Mesendoderm (in vitro differentiated cells): ENCODE measurements around the gene ADAMTS12.

Experiments used
- DNase-seq: peaks from one replicate; pipeline ENCODE4 v3.0.0; 2013
- H2AK5ac ChIP-seq: 2 replicates; pipeline ENCODE4 v1.6.1; 2013; ENCODE audit warnings: low read length, inconsistent platforms
- H2BK120ac ChIP-seq: 2 replicates; pipeline ENCODE4 v1.6.1; 2013; ENCODE audit warnings: low read depth, mild to moderate bottlenecking, low read length, moderate library complexity, mixed read lengths
- H2BK15ac ChIP-seq: replicated peaks from 2 replicates; pipeline ENCODE4 v1.6.1; 2013; ENCODE audit warnings: low read depth, mild to moderate bottlenecking, moderate library complexity
- H2BK5ac ChIP-seq: 2 replicates; pipeline ENCODE4 v1.6.1; 2013; ENCODE audit warnings: low read length, inconsistent platforms
- H3K18ac ChIP-seq: 2 replicates; pipeline ENCODE4 v1.6.1; 2013; ENCODE audit warnings: mild to moderate bottlenecking, low read length, mixed read lengths
- H3K23ac ChIP-seq: one replicate; pipeline ENCODE4 v1.6.1; 2013; ENCODE audit warnings: low read length
- H3K27ac ChIP-seq: 2 replicates; pipeline ENCODE4 v1.5.1; 2013; ENCODE audit warnings: low read depth, mild to moderate bottlenecking, inconsistent platforms, low read length, moderate library complexity
- H3K27me3 ChIP-seq: 2 replicates; pipeline ENCODE4 v1.6.1; 2013; ENCODE audit warnings: low read length, control low read depth, mild to moderate bottlenecking, inconsistent platforms; ENCODE audit not compliant: insufficient read depth, poor library complexity
- H3K36me3 ChIP-seq: 2 replicates; pipeline ENCODE4 v1.6.1; 2013; ENCODE audit warnings: low read length, inconsistent platforms; ENCODE audit not compliant: control insufficient read depth, insufficient read depth
- H3K4ac ChIP-seq: one replicate; pipeline ENCODE4 v1.6.1; 2013; ENCODE audit warnings: low read depth, mild to moderate bottlenecking, low read length, moderate library complexity
- H3K4me1 ChIP-seq: 2 replicates; pipeline ENCODE4 v1.6.1; 2013; ENCODE audit warnings: low read depth, low read length, inconsistent platforms; ENCODE audit not compliant: control insufficient read depth
- H3K4me2 ChIP-seq: 2 replicates; pipeline ENCODE4 v1.6.1; 2013; ENCODE audit warnings: low read length
- H3K4me3 ChIP-seq: 2 replicates; pipeline ENCODE4 v1.5.1; 2013; ENCODE audit warnings: mild to moderate bottlenecking, low read length
- H3K56ac ChIP-seq: one replicate; pipeline ENCODE4 v1.6.1; 2013; ENCODE audit warnings: low read length
- H3K79me1 ChIP-seq: 2 replicates; pipeline ENCODE4 v1.6.1; 2013; ENCODE audit warnings: low read length, inconsistent platforms
- H3K79me2 ChIP-seq: 2 replicates; pipeline ENCODE4 v1.6.1; 2013; ENCODE audit warnings: mild to moderate bottlenecking, low read length; ENCODE audit not compliant: control insufficient read depth, insufficient read depth
- H3K9ac ChIP-seq: 2 replicates; pipeline ENCODE4 v1.6.1; 2013; ENCODE audit warnings: low read length, inconsistent platforms
- H4K5ac ChIP-seq: one replicate; pipeline ENCODE4 v1.6.1; 2013; ENCODE audit warnings: low read length
- H4K8ac ChIP-seq: one replicate; pipeline ENCODE4 v1.6.1; 2013; ENCODE audit warnings: low read depth, mild to moderate bottlenecking, control low read depth, low read length, moderate library complexity
- WGBS: extraction: QIAGEN DNeasy Blood & Tissue Kit; methylation state at CpG from one replicate; pipeline ENCODE4 v1.1.7; 2013; ENCODE audit warnings: low lambda C conversion rate, missing lambda C conversion rate; ENCODE audit not compliant: insufficient coverage; ENCODE audit errors: extremely low coverage; 5-methylcytosine and 5-hydroxymethylcytosine counted together

Gene ADAMTS12

DNA sequence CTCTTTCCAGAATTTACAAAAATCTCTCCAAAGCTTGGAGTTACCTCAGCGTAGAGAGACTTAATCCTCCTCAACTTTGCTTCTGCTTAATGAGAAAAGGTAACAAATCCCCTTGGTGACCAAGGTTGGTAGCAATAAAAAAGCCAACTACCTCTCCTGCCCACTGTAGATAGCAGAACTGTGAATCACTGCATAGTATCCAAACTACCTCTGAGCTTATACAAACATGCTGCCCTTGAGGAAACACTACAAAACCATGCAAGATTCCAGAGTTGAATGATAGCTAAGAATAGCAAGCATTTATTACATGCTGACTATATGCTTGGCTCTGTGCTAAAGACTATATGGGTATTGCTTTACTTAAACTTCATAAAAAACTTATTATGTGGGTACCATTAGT, 2.8 kb upstream of the ADAMTS12 start:
- H3K36me3 ChIP-seq = no peaks in the 10 kb centered on the region

DNA sequence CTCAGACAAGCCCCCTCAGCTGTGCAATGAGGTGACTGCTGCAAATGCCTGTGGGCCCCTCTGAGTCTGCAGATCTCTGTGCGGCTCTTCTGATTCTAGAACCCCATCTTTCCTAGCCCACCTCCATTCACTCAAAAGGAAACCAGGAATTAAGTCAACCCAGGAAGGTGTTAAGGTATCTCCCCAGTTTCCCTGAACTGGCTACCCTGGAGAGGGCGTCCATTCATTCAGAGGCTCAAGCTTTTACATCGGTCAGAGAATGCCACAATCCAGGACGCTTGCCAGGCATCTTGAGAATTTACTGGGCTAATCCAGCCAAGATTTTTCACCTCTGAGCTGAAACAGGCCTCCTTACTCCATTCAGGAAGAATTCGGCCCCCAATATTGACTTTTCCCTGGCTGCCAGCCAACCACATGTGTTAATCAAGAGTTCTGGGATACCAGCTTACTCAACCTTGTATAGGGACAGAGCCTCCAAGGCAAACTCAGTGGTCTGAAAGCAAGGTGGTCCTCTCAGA, 889 bp upstream of the ADAMTS12 start:
- Histone ChIP-seq H3K36me3 (no peaks in the 10 kb centered on the region), H3K4ac (no peak overlapping the region), H3K23ac (no peak overlapping the region), H3K4me2 (peak overlapping the region; percentile 43), H3K27ac (no peak overlapping the region), H3K79me1 (no peaks in the 10 kb centered on the region), H2BK120ac (no peak overlapping the region), H2AK5ac (no peak overlapping the region), H3K4me1 (peaks cover 2% of the 10 kb centered on the region), H4K5ac (no peak overlapping the region), H3K56ac (peak overlapping the region; percentile 82), H3K9ac (peak overlapping the region; percentile 31), H3K79me2 (no peaks in the 10 kb centered on the region), H4K8ac (no peak overlapping the region), H2BK15ac (no peak overlapping the region), H2BK5ac (no peak overlapping the region), H3K27me3 (no peaks in the 10 kb centered on the region), H3K4me3 (no peak overlapping the region), H3K18ac (peak overlapping the region; percentile 94)
- no CpG with 5 or more reads among the region's 5 CpGs for WGBS
- DNase-seq = peak; percentile 84

More for the DNA sequence above, 2.8 kb upstream of the ADAMTS12 start:
- no peak overlapping the region for H2AK5ac ChIP-seq
- H3K23ac ChIP-seq = no peak overlapping the region
- no peak overlapping the region for H3K9ac ChIP-seq
- no peak overlapping the region for H3K4me3 ChIP-seq
- H3K4ac ChIP-seq = no peak overlapping the region
- no peak overlapping the region for H3K27ac ChIP-seq
- no peak overlapping the region for H3K4me2 ChIP-seq
- no peak for DNase-seq
- H2BK15ac ChIP-seq = no peak overlapping the region
- WGBS = no CpG with 5 or more reads among the region's 1 CpG
- no peak overlapping the region for H3K56ac ChIP-seq
- H3K27me3 ChIP-seq = no peaks in the 10 kb centered on the region
- H4K8ac ChIP-seq = no peak overlapping the region
- peaks cover 2% of the 10 kb centered on the region for H3K4me1 ChIP-seq
- no peaks in the 10 kb centered on the region for H3K79me2 ChIP-seq
- H3K18ac ChIP-seq = no peak overlapping the region
- no peak overlapping the region for H2BK5ac ChIP-seq
- H2BK120ac ChIP-seq = no peak overlapping the region
- no peak overlapping the region for H4K5ac ChIP-seq
- H3K79me1 ChIP-seq = no peaks in the 10 kb centered on the region

DNA sequence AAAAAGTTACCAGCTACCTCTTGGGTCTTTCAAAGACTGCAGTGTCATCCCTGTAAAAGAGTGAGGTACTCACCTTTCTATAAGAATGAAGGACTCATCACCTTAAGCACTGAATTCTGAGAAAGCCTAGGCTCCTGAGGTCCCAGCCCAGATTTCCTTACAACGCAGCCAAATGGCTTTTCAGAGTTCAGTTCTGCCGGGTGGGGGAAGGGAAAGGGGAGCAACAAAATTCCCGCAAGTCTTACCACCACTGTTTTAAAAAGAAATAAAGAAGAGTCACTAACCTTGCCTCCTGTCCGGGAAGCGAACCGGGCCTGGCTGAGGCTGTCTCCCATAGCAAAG, 373 bp downstream of the ADAMTS12 start:
- H4K8ac ChIP-seq = no peak overlapping the region
- no peak overlapping the region for H2BK120ac ChIP-seq
- no peak overlapping the region for H2AK5ac ChIP-seq
- H4K5ac ChIP-seq = no peak overlapping the region
- peak overlapping the region; percentile 82 for H3K56ac ChIP-seq
- no peaks in the 10 kb centered on the region for H3K27me3 ChIP-seq
- H3K4ac ChIP-seq = peak overlapping the region; percentile 25
- no peak for DNase-seq
- no peaks in the 10 kb centered on the region for H3K79me1 ChIP-seq
- H3K4me3 ChIP-seq = peak overlapping the region; percentile 40
- peak overlapping the region; percentile 40 for H2BK5ac ChIP-seq
- peak overlapping the region; percentile 90 for H3K4me2 ChIP-seq
- peaks cover 2% of the 10 kb centered on the region for H3K4me1 ChIP-seq
- no CpG with 5 or more reads among the region's 6 CpGs for WGBS
- peak overlapping the region; percentile 62 for H3K9ac ChIP-seq
- no peaks in the 10 kb centered on the region for H3K36me3 ChIP-seq
- H3K23ac ChIP-seq = no peak overlapping the region
- no peak overlapping the region for H2BK15ac ChIP-seq
- peak overlapping the region; percentile 29 for H3K27ac ChIP-seq
- H3K79me2 ChIP-seq = no peaks in the 10 kb centered on the region
- peak overlapping the region; percentile 94 for H3K18ac ChIP-seq

DNA sequence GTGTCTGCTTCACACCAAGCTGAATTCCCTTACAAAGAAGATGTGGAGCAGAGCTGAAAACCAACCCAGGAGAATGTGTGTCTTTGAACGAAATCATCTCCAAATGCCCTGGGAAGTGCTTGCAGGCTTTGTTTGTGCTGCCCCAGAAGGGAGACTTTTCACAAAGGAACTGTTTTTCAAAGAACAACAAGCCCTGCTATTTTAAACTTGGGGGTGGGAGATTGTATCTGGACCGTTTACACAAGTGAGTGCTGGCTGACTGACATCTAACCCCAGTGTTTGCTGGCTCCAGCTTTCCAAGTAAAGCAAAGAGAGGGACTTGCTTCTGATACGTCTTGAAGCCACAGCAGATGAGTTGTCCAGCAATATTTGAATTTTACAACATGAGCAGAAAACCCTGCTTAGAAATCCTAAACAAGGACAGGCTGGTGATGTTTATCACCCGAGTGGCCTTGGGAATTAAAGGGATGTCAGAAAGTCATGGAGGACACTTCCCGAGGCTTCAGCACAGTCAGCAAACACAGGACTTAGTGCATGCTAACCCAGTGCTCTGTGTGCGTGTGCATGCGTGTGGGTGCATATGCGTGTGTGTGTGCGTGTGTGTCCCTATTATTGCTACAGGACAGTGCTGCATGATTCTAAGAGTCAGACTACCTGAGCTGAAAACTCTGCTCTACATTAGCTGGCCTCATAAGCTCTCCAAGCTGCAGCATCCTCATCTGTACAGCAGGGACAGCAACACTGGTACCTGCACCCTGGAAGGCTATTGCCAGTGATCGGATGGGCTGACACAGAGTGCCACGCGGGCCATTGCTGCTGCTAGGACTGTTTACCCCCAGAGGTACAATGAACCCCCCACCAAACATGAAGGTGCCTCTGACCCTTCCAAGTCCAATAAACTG, 1.4 kb downstream of the ADAMTS12 start:
- Histone ChIP-seq H3K18ac (no peak overlapping the region), H3K56ac (peak overlapping the region; percentile 70), H3K4me1 (peaks cover 2% of the 10 kb centered on the region), H3K4me3 (no peak overlapping the region), H2BK15ac (no peak overlapping the region), H3K36me3 (no peaks in the 10 kb centered on the region), H3K27ac (no peak overlapping the region), H2AK5ac (no peak overlapping the region), H3K79me2 (no peaks in the 10 kb centered on the region), H4K8ac (no peak overlapping the region), H3K9ac (no peak overlapping the region), H2BK5ac (no peak overlapping the region), H3K27me3 (no peaks in the 10 kb centered on the region), H2BK120ac (no peak overlapping the region), H4K5ac (no peak overlapping the region), H3K4me2 (no peak overlapping the region), H3K23ac (no peak overlapping the region), H3K4ac (no peak overlapping the region), H3K79me1 (peaks cover 3% of the 10 kb centered on the region)
- DNase-seq = peak; percentile 54
- no CpG with 5 or more reads among the region's 12 CpGs for WGBS

DNA sequence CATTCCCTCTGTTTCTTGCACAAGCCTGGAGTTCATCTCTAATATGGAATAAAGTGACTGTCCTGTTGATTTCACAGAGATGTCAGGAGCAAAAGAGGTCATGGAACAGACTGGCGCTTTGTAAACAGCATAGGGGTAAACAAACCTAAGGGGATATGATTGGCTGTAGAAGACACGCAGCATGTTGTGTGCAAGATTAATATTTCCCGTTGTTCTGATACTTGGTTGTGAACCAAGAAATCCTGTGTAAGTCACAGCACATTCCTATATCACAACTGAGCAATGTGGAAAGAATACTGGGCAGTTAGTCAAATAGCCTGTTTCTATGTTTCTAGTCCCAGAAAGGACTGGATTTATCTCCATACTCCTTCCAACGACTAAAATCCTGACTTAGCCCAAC, 3.2 kb downstream of the ADAMTS12 start:
- Histone ChIP-seq H3K4me2 (no peak overlapping the region), H3K4me3 (no peak overlapping the region), H3K79me1 (peaks cover 3% of the 10 kb centered on the region), H3K36me3 (no peaks in the 10 kb centered on the region), H3K4ac (no peak overlapping the region), H2AK5ac (no peak overlapping the region), H3K18ac (no peak overlapping the region), H4K8ac (no peak overlapping the region), H2BK120ac (no peak overlapping the region), H3K27ac (no peak overlapping the region), H3K27me3 (no peaks in the 10 kb centered on the region), H3K4me1 (peaks cover 2% of the 10 kb centered on the region), H2BK5ac (no peak overlapping the region), H3K79me2 (no peaks in the 10 kb centered on the region), H3K9ac (no peak overlapping the region), H2BK15ac (no peak overlapping the region), H3K56ac (no peak overlapping the region), H4K5ac (no peak overlapping the region), H3K23ac (no peak overlapping the region)
- no CpG with 5 or more reads among the region's 4 CpGs for WGBS
- DNase-seq = no peak
